HEK293 (cell line): ENCODE data around the gene TSPAN9.

ENCODE experiments used
- CTCF ChIP-seq: fragments of 450-650 bp; formaldehyde crosslinking; IDR thresholded peaks from 2 replicates; pipeline ENCODE4 v1.5.1; 2016; ENCODE audit warnings: missing biosample characterization, missing genetic modification characterization
- ZNF311 ChIP-seq: fragments of 450-650 bp; formaldehyde crosslinking; IDR thresholded peaks from 2 replicates; pipeline ENCODE4 v1.5.1; 2017; ENCODE audit warnings: missing biosample characterization, missing genetic modification characterization, borderline replicate concordance

GRCh38 chr12:3205742-3206519, 128.8 kb downstream of the TSPAN9 start:
- TF ChIP-seq ZNF311 (tag by site-specific recombination) (no peak), CTCF (tag by site-specific recombination) (no peak)
